Measurements from ENCODE around the gene CDC42BPA. TPM values are rescaled to one million over a fixed set of nuclear protein-coding genes. Genes with fewer than 3 reads are reported as not detected.

The CDC42BPA gene
- total RNA-seq, 2 experiments from 2014 or later = 0.32 to 0.89 TPM

- no peak overlapping the region for H3K27ac Mint-ChIP-seq
- ChIA-PET CTCF (no interaction called here), POLR2A (interaction anchor here (0.6 kb wide), 1 partner anchor 69 kb away, joined by 3 read pairs; no protein-coding TSS in a partner anchor)
- no peaks in the 10 kb centered on the region for H3K36me3 Mint-ChIP-seq (ENCODE audit: low read depth)
- DNase-seq = no peak
- H3K27me3 Mint-ChIP-seq (ENCODE audit: low read depth) = peaks cover 25% of the 10 kb centered on the region
- ATAC-seq = no peak
- H3K4me1 Mint-ChIP-seq (ENCODE audit: low read depth) = peaks cover 15% of the 10 kb centered on the region
- no peak overlapping the region for H3K4me3 Mint-ChIP-seq
- H3K9me3 Mint-ChIP-seq (ENCODE audit: insufficient read depth) = no peaks in the 10 kb centered on the region
These were observed 6.9 kb upstream of the CDC42BPA start for GRCh38 chr1:227325156-227325555.

- no peak overlapping the region for H3K4me3 Mint-ChIP-seq
- H3K27ac Mint-ChIP-seq = no peak overlapping the region
- no peaks in the 10 kb centered on the region for H3K9me3 Mint-ChIP-seq (ENCODE audit: insufficient read depth)
- peaks cover 32% of the 10 kb centered on the region for H3K27me3 Mint-ChIP-seq (ENCODE audit: low read depth)
- ATAC-seq (no peak), DNase-seq (no peak)
- H3K4me1 Mint-ChIP-seq (ENCODE audit: low read depth) = peaks cover 20% of the 10 kb centered on the region
- ChIA-PET POLR2A (no interaction called here), CTCF (no interaction called here)
- no peaks in the 10 kb centered on the region for H3K36me3 Mint-ChIP-seq (ENCODE audit: low read depth)
These were observed 5.6 kb upstream of the CDC42BPA start for GRCh38 chr1:227323967-227324268.

- H3K27me3 Mint-ChIP-seq (ENCODE audit: low read depth) = peaks cover 34% of the 10 kb centered on the region
These were observed 5.1 kb upstream of the CDC42BPA start for GRCh38 chr1:227323171-227323966.

GRCh38 chr1:227322376-227322775 lies 4.1 kb upstream of the CDC42BPA start:
- Mint-ChIP-seq H3K4me1 (ENCODE audit: low read depth) (peaks cover 24% of the 10 kb centered on the region), H3K36me3 (ENCODE audit: low read depth) (no peaks in the 10 kb centered on the region), H3K27me3 (ENCODE audit: low read depth) (peaks cover 36% of the 10 kb centered on the region), H3K9me3 (ENCODE audit: insufficient read depth) (no peaks in the 10 kb centered on the region), H3K4me3 (no peak overlapping the region), H3K27ac (no peak overlapping the region)
- DNase-seq = no peak
- POLR2A ChIA-PET = no interaction called here
- CTCF ChIA-PET = no interaction called here
- ATAC-seq = no peak

More at GRCh38 chr1:227323171-227323966, 5.1 kb upstream of the CDC42BPA start:
- H3K4me3 Mint-ChIP-seq = no peak overlapping the region
- H3K4me1 Mint-ChIP-seq (ENCODE audit: low read depth) = peaks cover 22% of the 10 kb centered on the region
- no peak overlapping the region for H3K27ac Mint-ChIP-seq
- POLR2A ChIA-PET = no interaction called here
- CTCF ChIA-PET = no interaction called here
- ATAC-seq (no peak), DNase-seq (no peak)
- H3K9me3 Mint-ChIP-seq (ENCODE audit: insufficient read depth) = no peaks in the 10 kb centered on the region
- no peaks in the 10 kb centered on the region for H3K36me3 Mint-ChIP-seq (ENCODE audit: low read depth)

GRCh38 chr1:227321035-227321434 lies 2.7 kb upstream of the CDC42BPA start:
- peaks cover 25% of the 10 kb centered on the region for H3K4me1 Mint-ChIP-seq (ENCODE audit: low read depth)
- ATAC-seq (peak; percentile 48), DNase-seq (peak; percentile 51)
- no peak overlapping the region for H3K27ac Mint-ChIP-seq
- ChIA-PET CTCF (no interaction called here), POLR2A (no interaction called here)
- peaks cover 47% of the 10 kb centered on the region for H3K27me3 Mint-ChIP-seq (ENCODE audit: low read depth)
- no peaks in the 10 kb centered on the region for H3K36me3 Mint-ChIP-seq (ENCODE audit: low read depth)
- H3K9me3 Mint-ChIP-seq (ENCODE audit: insufficient read depth) = no peaks in the 10 kb centered on the region
- H3K4me3 Mint-ChIP-seq = no peak overlapping the region

- POLR2A ChIA-PET = no interaction called here
- H3K4me3 Mint-ChIP-seq = no peak overlapping the region
- DNase-seq (no peak), ATAC-seq (no peak)
- H3K9me3 Mint-ChIP-seq (ENCODE audit: insufficient read depth) = no peaks in the 10 kb centered on the region
- CTCF ChIA-PET = no interaction called here
- no peak overlapping the region for H3K27ac Mint-ChIP-seq
- H3K4me1 Mint-ChIP-seq (ENCODE audit: low read depth) = peaks cover 25% of the 10 kb centered on the region
- H3K27me3 Mint-ChIP-seq (ENCODE audit: low read depth) = peaks cover 50% of the 10 kb centered on the region
- H3K36me3 Mint-ChIP-seq (ENCODE audit: low read depth) = no peaks in the 10 kb centered on the region
These were observed 2.2 kb upstream of the CDC42BPA start for GRCh38 chr1:227320476-227320875.

GRCh38 chr1:227318853-227319607 lies 738 bp upstream of the CDC42BPA start:
- CTCF ChIA-PET = no interaction called here
- peaks cover 55% of the 10 kb centered on the region for H3K27me3 Mint-ChIP-seq (ENCODE audit: low read depth)
- no peak for DNase-seq
- H3K4me1 Mint-ChIP-seq (ENCODE audit: low read depth) = peaks cover 25% of the 10 kb centered on the region
- no peak overlapping the region for H3K27ac Mint-ChIP-seq
- POLR2A ChIA-PET = interaction anchor here (0.9 to 1.0 kb wide), 2 partner anchors 10 to 379 kb away, joined by 3 read pairs; partner anchors contain the start of gene COQ8A
- no peak for ATAC-seq
- H3K9me3 Mint-ChIP-seq (ENCODE audit: insufficient read depth) = no peaks in the 10 kb centered on the region
- H3K36me3 Mint-ChIP-seq (ENCODE audit: low read depth) = no peaks in the 10 kb centered on the region
- H3K4me3 Mint-ChIP-seq = peak overlapping the region; percentile 56

GRCh38 chr1:227317523-227318015 lies 723 bp downstream of the CDC42BPA start:
- ChIA-PET POLR2A (no interaction called here), CTCF (no interaction called here)
- no peak for ATAC-seq
- peaks cover 51% of the 10 kb centered on the region for H3K27me3 Mint-ChIP-seq (ENCODE audit: low read depth)
- H3K9me3 Mint-ChIP-seq (ENCODE audit: insufficient read depth) = no peaks in the 10 kb centered on the region
- H3K27ac Mint-ChIP-seq = no peak overlapping the region
- no peaks in the 10 kb centered on the region for H3K36me3 Mint-ChIP-seq (ENCODE audit: low read depth)
- H3K4me3 Mint-ChIP-seq = peak overlapping the region; percentile 56
- H3K4me1 Mint-ChIP-seq (ENCODE audit: low read depth) = peaks cover 25% of the 10 kb centered on the region
- DNase-seq = no peak

- Mint-ChIP-seq H3K27ac (no peak overlapping the region), H3K4me1 (ENCODE audit: low read depth) (peaks cover 25% of the 10 kb centered on the region), H3K27me3 (ENCODE audit: low read depth) (peaks cover 47% of the 10 kb centered on the region), H3K9me3 (ENCODE audit: insufficient read depth) (no peaks in the 10 kb centered on the region), H3K4me3 (peak overlapping the region; percentile 18), H3K36me3 (ENCODE audit: low read depth) (no peaks in the 10 kb centered on the region)
- DNase-seq (no peak), ATAC-seq (no peak)
- CTCF ChIA-PET = no interaction called here
- POLR2A ChIA-PET = no interaction called here
These were observed 1.3 kb downstream of the CDC42BPA start for GRCh38 chr1:227317011-227317451.

GRCh38 chr1:227316456-227316855 lies 1.8 kb downstream of the CDC42BPA start:
- no peak for DNase-seq
- H3K27ac Mint-ChIP-seq = no peak overlapping the region
- no peak for ATAC-seq
- H3K4me3 Mint-ChIP-seq = no peak overlapping the region
- H3K9me3 Mint-ChIP-seq (ENCODE audit: insufficient read depth) = no peaks in the 10 kb centered on the region
- no peaks in the 10 kb centered on the region for H3K36me3 Mint-ChIP-seq (ENCODE audit: low read depth)
- ChIA-PET POLR2A (no interaction called here), CTCF (no interaction called here)
- H3K27me3 Mint-ChIP-seq (ENCODE audit: low read depth) = peaks cover 48% of the 10 kb centered on the region
- peaks cover 23% of the 10 kb centered on the region for H3K4me1 Mint-ChIP-seq (ENCODE audit: low read depth)

- Mint-ChIP-seq H3K36me3 (ENCODE audit: low read depth) (no peaks in the 10 kb centered on the region), H3K9me3 (ENCODE audit: insufficient read depth) (no peaks in the 10 kb centered on the region), H3K4me1 (ENCODE audit: low read depth) (peaks cover 16% of the 10 kb centered on the region), H3K27ac (no peak overlapping the region), H3K4me3 (no peak overlapping the region), H3K27me3 (ENCODE audit: low read depth) (peaks cover 47% of the 10 kb centered on the region)
- no peak for DNase-seq
- CTCF ChIA-PET = no interaction called here
- POLR2A ChIA-PET = no interaction called here
- ATAC-seq = no peak
These were observed 2.5 kb downstream of the CDC42BPA start for GRCh38 chr1:227315629-227316346.

All from activated CD8-positive, alpha-beta T cell treated with anti-CD3 and anti-CD28 coated beads, Interleukin-2, amount 10 ng/mL, durations not matched to agents 7 days and 5 days (primary cell).